Measurements from ENCODE around the gene ARMH4.

GRCh38 chr14:58089612-58090011 lies 62.4 kb downstream of the ARMH4 start:
- no peak for TF ChIP-seq POLR2AphosphoS5 (IDR thresholded peaks at IDR 0.05; ENCODE audit: low read depth, low read length)
- TF ChIP-seq, protein P1, sequence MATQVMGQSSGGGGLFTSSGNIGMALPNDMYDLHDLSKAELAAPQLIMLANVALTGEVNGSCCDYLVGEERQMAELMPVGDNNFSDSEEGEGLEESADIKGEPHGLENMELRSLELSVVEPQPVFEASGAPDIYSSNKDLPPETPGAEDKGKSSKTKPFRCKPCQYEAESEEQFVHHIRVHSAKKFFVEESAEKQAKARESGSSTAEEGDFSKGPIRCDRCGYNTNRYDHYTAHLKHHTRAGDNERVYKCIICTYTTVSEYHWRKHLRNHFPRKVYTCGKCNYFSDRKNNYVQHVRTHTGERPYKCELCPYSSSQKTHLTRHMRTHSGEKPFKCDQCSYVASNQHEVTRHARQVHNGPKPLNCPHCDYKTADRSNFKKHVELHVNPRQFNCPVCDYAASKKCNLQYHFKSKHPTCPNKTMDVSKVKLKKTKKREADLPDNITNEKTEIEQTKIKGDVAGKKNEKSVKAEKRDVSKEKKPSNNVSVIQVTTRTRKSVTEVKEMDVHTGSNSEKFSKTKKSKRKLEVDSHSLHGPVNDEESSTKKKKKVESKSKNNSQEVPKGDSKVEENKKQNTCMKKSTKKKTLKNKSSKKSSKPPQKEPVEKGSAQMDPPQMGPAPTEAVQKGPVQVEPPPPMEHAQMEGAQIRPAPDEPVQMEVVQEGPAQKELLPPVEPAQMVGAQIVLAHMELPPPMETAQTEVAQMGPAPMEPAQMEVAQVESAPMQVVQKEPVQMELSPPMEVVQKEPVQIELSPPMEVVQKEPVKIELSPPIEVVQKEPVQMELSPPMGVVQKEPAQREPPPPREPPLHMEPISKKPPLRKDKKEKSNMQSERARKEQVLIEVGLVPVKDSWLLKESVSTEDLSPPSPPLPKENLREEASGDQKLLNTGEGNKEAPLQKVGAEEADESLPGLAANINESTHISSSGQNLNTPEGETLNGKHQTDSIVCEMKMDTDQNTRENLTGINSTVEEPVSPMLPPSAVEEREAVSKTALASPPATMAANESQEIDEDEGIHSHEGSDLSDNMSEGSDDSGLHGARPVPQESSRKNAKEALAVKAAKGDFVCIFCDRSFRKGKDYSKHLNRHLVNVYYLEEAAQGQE (IDR thresholded peaks at IDR 0.05; ENCODE audit: insufficient read depth in 1 of 2, low read depth in 2 of 2, low read length in 2 of 2) = no peak
- TF ChIP-seq SIN3A (IDR thresholded peaks at IDR 0.05; ENCODE audit: borderline replicate concordance, insufficient read depth, low read length) = no peak
- TF ChIP-seq TAF1 (IDR thresholded peaks at IDR 0.05; ENCODE audit: borderline replicate concordance, insufficient read depth, low read length) = no peak
- TF ChIP-seq FOXP2 (optimal IDR thresholded peaks at IDR 0.05; ENCODE audit: borderline replicate concordance, extremely low read depth, extremely low read length, insufficient read depth) = no peak
